Fibroblast of lung (primary cell): ENCODE measurements around the gene NRDE2. TPM values are rescaled to one million over a fixed set of nuclear protein-coding genes. Genes with fewer than 3 reads are reported as not detected.

Experiments used
- DNase-seq, 2 donors: peaks; one replicate each; pipeline versions ENCODE4 v3.0.0 to v3.0.0-alpha.2; 2010; ENCODE audit warnings: low read depth in 2 of 2
- H2AFZ ChIP-seq: 2 replicates; pipeline ENCODE4 v1.5.1; 2012; ENCODE audit warnings: low read length, control low read depth, inconsistent platforms
- H3K27ac ChIP-seq: 2 replicates; pipeline ENCODE4 v1.5.1; 2011; ENCODE audit warnings: low read length, control low read depth; ENCODE audit not compliant: insufficient read depth
- H3K27me3 ChIP-seq: 2 replicates; pipeline ENCODE4 v1.5.1; 2011; ENCODE audit warnings: mild to moderate bottlenecking, low read length; ENCODE audit not compliant: control insufficient read depth, insufficient read depth
- H3K36me3 ChIP-seq: 2 replicates; pipeline ENCODE4 v1.5.1; 2011; ENCODE audit warnings: low read length; ENCODE audit not compliant: control insufficient read depth, insufficient read depth
- H3K4me1 ChIP-seq: 2 replicates; pipeline ENCODE4 v1.5.1; 2011; ENCODE audit warnings: low read length; ENCODE audit not compliant: control insufficient read depth, insufficient read depth; ENCODE audit errors: extremely low read depth
- H3K4me2 ChIP-seq: 2 replicates; pipeline ENCODE4 v1.5.1; 2011; ENCODE audit warnings: low read length, control low read depth; ENCODE audit not compliant: insufficient read depth; ENCODE audit errors: extremely low read depth
- H3K4me3 ChIP-seq, 4 experiments: fragments of 200-600 bp in 1 of 4; sonication (generic) in 1 of 4; replicated peaks in 1 of 4; 2 replicates each; pipeline ENCODE4 v1.5.1; 2011 to 2016; ENCODE audit warnings: low read length in 4 of 4, low read depth in 3 of 4, mild to moderate bottlenecking in 3 of 4, control low read depth in 2 of 4, inconsistent platforms in 1 of 4, mixed read lengths in 1 of 4; ENCODE audit not compliant: insufficient read depth in 1 of 4; ENCODE audit errors: control extremely low read depth in 1 of 4
- H3K79me2 ChIP-seq: 2 replicates; pipeline ENCODE4 v1.5.1; 2012; ENCODE audit warnings: mild to moderate bottlenecking, low read length, inconsistent platforms; ENCODE audit not compliant: control insufficient read depth, insufficient read depth
- H3K9ac ChIP-seq: 2 replicates; pipeline ENCODE4 v1.5.1; 2011; ENCODE audit warnings: mild to moderate bottlenecking, low read length, control low read depth; ENCODE audit not compliant: insufficient read depth
- H3K9me3 ChIP-seq: 2 replicates; pipeline ENCODE4 v1.5.1; 2012; ENCODE audit warnings: low read depth, low read length; ENCODE audit not compliant: control insufficient read depth, insufficient read depth
- H4K20me1 ChIP-seq: 2 replicates; pipeline ENCODE4 v1.5.1; 2011; ENCODE audit warnings: low read length; ENCODE audit not compliant: control insufficient read depth, insufficient read depth; ENCODE audit errors: extremely low read depth
- CTCF ChIP-seq, 2 donors: IDR thresholded peaks in 1 of 2; conservative IDR thresholded peaks in 1 of 2; 1 replicate in 1 of 2; 2 replicates in 1 of 2; pipeline ENCODE4 v1.5.1; 2011 to 2012; ENCODE audit warnings: low read length in 2 of 2, control low read depth in 1 of 2, inconsistent platforms in 1 of 2, low read depth in 1 of 2, mild to moderate bottlenecking in 1 of 2
- EZH2 ChIP-seq: IDR thresholded peaks from 2 replicates; pipeline ENCODE4 v1.5.1; 2012; ENCODE audit warnings: low read length, control low read depth, mild to moderate bottlenecking; ENCODE audit errors: missing control alignments
- polyA plus RNA-seq, 2 donors: library from polyadenylated mRNA; depleted of rRNA in 1 of 2; stranded (reverse) in 1 of 2; unstranded in 1 of 2; fragments of >200 nt; gene quantifications; 2 replicates each; pipeline ENCODE4 v1.2.1, GENCODE V29; 2011 to 2012; ENCODE audit warnings: missing spikeins in 1 of 2
- total RNA-seq: library from RNA; depleted of rRNA; stranded (reverse); fragments of >200 nt; gene quantifications from 2 replicates; pipeline ENCODE4 v1.2.1, GENCODE V29; 2014

The NRDE2 gene
- total and polyA plus RNA-seq, 2 donors (not counting 1 experiment from before 2014, with no cell fraction given), result 7.0 to 9.7 TPM

DNA sequence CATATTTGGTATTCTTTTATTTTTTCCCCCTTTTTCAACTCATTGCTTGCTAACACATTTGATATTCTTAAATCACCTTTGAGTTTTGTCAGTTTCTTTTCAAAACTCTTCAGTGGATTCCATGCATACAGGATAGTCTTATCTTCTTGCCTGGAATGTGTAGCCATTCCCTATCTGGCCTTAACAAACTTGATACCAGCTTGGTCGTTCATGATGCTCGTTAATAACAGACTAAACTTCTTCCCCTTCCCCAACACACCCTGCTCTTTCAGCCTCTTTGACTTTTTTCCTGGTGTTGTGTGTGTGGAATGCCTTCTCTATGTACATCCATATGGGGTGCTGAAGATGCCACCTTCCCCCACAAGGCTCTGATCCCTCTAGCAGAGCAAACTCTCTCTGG is 47.4 kb upstream of the NRDE2 start:
- H4K20me1 ChIP-seq, result no peaks in the 10 kb centered on the region
- no peak overlapping the region for H3K9ac ChIP-seq
- no peaks in the 10 kb centered on the region for H3K36me3 ChIP-seq
- H3K4me3 ChIP-seq, result no peak overlapping the region
- H3K4me2 ChIP-seq, result no peak overlapping the region
- no peaks in the 10 kb centered on the region for H3K79me2 ChIP-seq
- no peak overlapping the region for H3K27ac ChIP-seq
- DNase-seq, result no peak
- peaks cover 10% of the 10 kb centered on the region for H3K4me1 ChIP-seq
- H3K27me3 ChIP-seq, result no peaks in the 10 kb centered on the region
- no peaks in the 10 kb centered on the region for H3K9me3 ChIP-seq
- no peak overlapping the region for H2AFZ ChIP-seq
- no peak for TF ChIP-seq CTCF (conservative IDR thresholded peaks at IDR 0.05 in 1 of 2, IDR thresholded peaks at IDR 0.05 in 1 of 2; ENCODE audit: low read depth in 1 of 2, low read length in 2 of 2)
- TF ChIP-seq EZH2, result no peak

- H3K9me3 ChIP-seq, result no peaks in the 10 kb centered on the region
- TF ChIP-seq CTCF (conservative IDR thresholded peaks at IDR 0.05 in 1 of 2, IDR thresholded peaks at IDR 0.05 in 1 of 2; ENCODE audit: low read depth in 1 of 2, low read length in 2 of 2) (no peak), EZH2 (no peak)
- no peak overlapping the region for H3K4me2 ChIP-seq
- H4K20me1 ChIP-seq, result no peaks in the 10 kb centered on the region
- H3K79me2 ChIP-seq, result no peaks in the 10 kb centered on the region
- H3K27me3 ChIP-seq, result no peaks in the 10 kb centered on the region
- no peak overlapping the region for H3K4me3 ChIP-seq
- H3K27ac ChIP-seq, result no peak overlapping the region
- H3K36me3 ChIP-seq, result no peaks in the 10 kb centered on the region
- H3K9ac ChIP-seq, result no peak overlapping the region
- peaks cover 6% of the 10 kb centered on the region for H3K4me1 ChIP-seq
- H2AFZ ChIP-seq, result no peak overlapping the region
- DNase-seq, result no peak
Observed at GRCh38 chr14:90378249-90378648, 46.5 kb upstream of the NRDE2 start.

GRCh38 chr14:90375934-90376333 is 44.2 kb upstream of the NRDE2 start:
- Histone ChIP-seq H3K4me1 (no peaks in the 10 kb centered on the region), H3K79me2 (no peaks in the 10 kb centered on the region), H3K9ac (no peak overlapping the region), H3K4me2 (no peak overlapping the region), H3K27me3 (no peaks in the 10 kb centered on the region), H2AFZ (no peak overlapping the region), H3K36me3 (no peaks in the 10 kb centered on the region), H3K4me3 (no peak overlapping the region), H4K20me1 (no peaks in the 10 kb centered on the region), H3K9me3 (no peaks in the 10 kb centered on the region), H3K27ac (no peak overlapping the region)
- no peak for DNase-seq
- TF ChIP-seq EZH2 (no peak), CTCF (conservative IDR thresholded peaks at IDR 0.05 in 1 of 2, IDR thresholded peaks at IDR 0.05 in 1 of 2; ENCODE audit: low read depth in 1 of 2, low read length in 2 of 2) (no peak)
